ENCODE measurements around the gene IRF2.

DNA sequence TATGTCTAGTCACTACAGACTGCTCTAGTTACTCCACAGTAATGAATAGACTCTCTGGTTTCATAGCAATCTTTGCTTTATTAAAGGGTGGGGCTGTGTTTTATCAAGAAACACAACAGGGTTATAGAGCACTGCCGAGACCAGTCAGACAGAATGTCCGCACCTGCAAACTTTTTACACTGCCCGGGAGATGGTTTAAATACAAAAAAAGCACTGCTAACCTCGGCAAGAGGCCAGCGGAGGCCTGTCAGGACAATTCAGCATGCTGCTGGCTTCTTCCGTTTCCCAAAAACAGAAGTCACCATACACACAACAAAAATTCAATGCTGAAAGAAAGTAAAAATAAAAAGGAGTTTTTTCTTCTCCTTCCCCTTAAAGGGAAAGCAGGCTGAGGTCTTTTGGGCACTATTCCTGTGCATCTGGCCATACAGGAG lies 67.4 kb downstream of the IRF2 start:
- TF ChIP-seq, protein P1, sequence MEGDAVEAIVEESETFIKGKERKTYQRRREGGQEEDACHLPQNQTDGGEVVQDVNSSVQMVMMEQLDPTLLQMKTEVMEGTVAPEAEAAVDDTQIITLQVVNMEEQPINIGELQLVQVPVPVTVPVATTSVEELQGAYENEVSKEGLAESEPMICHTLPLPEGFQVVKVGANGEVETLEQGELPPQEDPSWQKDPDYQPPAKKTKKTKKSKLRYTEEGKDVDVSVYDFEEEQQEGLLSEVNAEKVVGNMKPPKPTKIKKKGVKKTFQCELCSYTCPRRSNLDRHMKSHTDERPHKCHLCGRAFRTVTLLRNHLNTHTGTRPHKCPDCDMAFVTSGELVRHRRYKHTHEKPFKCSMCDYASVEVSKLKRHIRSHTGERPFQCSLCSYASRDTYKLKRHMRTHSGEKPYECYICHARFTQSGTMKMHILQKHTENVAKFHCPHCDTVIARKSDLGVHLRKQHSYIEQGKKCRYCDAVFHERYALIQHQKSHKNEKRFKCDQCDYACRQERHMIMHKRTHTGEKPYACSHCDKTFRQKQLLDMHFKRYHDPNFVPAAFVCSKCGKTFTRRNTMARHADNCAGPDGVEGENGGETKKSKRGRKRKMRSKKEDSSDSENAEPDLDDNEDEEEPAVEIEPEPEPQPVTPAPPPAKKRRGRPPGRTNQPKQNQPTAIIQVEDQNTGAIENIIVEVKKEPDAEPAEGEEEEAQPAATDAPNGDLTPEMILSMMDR (IDR thresholded peaks at IDR 0.05): no peak
- no peak for TF ChIP-seq POLR2A (IDR thresholded peaks at IDR 0.05)
- TF ChIP-seq POLR2AphosphoS5 (IDR thresholded peaks at IDR 0.05): no peak
- TF ChIP-seq EP300 (IDR thresholded peaks at IDR 0.05): no peak

Data from suprapubic skin (tissue), 4 donors.